Measurements from ENCODE around the gene GPRIN3.

The GPRIN3 gene

DNA sequence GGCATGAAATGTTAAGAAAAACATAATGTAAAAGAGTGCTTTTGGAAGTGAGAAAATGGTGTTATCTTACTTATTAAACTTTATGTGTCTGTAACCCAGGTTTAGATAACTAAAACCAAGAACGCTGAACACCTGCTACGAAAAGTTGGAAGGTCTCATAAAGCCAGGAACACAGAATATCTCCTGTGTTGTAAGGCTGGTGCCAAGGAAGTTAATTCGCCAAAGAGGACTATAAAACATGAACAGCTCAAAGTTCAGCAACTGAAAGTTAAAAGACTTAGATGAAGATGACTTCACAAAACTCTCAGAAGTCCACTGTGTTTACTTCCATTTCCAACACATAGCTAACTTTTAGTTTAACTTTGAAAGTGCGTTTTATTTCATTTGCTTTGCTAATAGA, 54.3 kb downstream of the GPRIN3 start:
- DNase-seq: no peak

DNA sequence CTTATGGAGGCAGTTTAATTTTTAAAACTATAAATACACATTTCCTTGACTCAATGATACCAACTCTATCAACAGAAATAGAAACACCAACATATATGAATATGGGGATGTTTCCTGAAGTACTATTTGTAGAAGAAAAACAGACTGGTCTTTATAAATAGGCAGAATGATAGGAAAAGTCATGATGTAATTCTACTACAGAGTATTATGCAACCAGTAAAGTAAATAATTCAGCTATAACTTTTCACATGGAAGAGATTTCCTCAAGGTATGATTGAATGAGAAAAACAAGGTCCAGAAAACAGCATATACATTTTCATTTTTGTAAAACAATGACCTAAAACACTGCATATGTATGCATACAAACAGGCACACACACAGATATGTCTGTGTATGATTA, 56.2 kb downstream of the GPRIN3 start:
- DNase-seq: no peak

DNA sequence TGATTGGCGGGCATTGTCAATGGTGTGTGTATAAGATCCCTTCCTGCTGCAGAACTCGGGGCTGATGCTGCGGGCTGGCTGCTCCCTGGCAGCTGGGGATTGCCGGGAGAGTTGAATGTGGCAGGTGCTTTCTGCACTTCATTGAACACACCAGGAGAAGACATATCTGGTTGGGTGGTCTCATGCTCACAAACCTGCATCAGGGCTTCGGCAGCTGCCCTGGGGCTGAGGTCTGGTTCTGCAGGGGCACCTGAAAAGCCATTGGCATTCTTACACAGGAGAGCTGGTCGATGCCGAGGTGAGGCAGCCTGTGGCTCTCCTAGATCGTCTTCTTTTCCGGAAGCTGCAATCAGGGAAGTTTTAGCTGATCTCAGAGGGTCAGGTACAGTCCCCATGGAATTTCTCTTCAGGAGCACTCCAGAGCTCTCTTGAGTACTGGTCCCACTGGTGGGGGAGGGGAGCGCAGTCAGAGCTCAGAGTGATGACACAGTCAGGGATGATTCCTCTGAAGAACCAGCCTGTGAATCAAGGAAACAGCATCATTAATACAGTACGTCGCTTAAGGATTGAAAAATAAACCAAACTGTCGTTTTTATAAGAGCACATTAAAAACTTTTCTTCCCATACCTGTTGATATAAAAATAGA, 57.8 kb downstream of the GPRIN3 start:
- no peak for DNase-seq

DNA sequence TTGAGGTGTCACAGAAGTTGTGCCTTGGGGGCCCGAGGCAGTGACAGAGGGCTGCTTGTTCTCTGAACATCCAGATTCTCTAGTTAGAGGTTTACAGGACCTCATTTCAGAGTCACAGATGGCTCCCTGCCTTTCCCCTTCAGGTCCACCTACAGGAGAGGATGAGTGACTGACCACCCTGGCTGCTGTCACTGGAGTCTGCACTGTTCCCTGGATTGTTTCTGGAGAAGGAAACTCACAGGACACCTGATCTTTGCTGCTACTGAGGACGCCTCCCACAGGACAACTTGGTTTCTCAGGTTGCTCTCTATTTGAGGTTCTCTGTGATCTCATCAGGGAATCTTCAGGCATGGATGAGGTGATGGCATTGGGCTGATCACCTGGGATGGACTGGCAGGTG, 58.3 kb downstream of the GPRIN3 start:
- no peak for DNase-seq

DNA sequence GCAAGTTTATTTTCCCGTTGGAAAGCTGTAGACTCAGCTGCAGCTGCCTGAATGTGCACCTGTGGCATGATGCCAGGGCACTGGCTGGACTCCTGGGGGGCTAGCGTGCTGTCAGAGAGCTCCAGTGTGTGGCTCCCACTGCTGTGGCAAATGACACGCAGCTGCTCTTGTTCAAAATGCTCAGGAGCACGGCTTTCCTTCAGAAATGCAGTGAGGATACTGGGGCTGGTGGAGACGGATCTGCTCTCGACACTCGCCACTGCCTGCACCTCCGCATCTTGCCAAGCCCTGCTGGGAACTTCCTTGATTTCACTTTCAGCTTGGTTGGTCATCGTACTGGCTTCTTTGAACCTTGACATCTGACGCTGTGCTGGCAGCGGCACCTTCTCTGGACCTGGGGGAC, 58.7 kb downstream of the GPRIN3 start:
- no peak for DNase-seq

DNA sequence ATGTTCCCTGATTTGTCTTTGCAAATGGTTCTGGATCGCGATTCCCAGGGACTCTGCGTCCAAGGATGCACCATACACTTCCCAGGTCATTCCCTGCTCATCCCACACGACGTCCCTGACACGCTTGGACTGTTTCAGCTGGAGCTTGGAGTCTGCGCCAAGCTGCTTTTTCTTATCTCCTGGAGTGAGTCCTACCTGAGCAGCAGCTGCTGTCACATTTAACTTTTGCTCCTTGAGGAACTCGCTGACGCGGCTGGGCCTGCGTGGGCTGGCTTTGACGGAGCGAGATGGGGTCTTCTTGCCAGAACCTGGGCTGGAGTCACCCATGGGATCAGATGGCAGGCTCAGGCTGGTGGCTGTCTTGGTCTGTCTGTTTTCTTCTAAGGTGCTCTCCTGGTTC, 59.6 kb downstream of the GPRIN3 start:
- DNase-seq: no peak

DNA sequence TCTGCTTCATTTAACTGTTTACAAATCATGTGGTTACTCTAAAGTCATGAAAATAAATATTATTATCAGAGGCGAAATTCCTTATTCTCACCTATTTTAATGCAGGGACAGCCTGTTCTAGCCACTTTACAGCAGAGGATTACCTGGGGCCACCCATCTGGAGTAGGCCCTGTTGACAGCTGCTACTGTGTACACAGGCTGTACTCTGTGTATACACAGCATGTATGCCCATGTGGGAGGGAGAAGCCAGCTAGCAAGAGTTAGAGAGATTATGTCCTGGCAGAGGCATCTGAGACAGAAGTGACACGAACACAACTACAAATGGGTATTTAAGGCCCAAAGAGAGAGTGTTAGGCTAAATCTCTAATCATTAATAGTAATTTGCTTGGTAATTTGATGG, 62.1 kb downstream of the GPRIN3 start:
- no peak for DNase-seq

DNA sequence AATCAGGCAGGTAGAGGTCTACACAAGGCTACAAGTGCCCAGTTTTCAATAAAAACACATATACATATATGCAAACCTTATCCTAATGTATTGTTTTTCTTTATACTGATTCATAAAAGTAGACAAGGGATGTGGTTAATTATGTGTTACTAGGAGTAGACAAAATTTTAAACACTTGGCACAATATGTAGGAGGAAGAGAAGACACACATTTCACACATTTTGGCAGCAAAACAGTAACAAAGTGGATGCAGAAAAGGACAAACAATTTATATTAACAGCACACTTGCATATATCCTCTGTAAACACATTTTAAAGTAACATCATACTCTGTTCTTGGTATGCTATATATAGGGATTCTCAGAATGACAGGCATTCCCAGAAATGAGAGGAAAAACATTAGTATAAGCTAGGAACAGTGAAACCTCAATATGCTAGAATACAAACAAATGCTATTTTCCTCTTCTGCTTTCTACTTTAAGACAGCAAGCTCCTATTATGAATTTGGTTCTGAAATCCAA, 63.8 kb downstream of the GPRIN3 start:
- no peak for DNase-seq

DNA sequence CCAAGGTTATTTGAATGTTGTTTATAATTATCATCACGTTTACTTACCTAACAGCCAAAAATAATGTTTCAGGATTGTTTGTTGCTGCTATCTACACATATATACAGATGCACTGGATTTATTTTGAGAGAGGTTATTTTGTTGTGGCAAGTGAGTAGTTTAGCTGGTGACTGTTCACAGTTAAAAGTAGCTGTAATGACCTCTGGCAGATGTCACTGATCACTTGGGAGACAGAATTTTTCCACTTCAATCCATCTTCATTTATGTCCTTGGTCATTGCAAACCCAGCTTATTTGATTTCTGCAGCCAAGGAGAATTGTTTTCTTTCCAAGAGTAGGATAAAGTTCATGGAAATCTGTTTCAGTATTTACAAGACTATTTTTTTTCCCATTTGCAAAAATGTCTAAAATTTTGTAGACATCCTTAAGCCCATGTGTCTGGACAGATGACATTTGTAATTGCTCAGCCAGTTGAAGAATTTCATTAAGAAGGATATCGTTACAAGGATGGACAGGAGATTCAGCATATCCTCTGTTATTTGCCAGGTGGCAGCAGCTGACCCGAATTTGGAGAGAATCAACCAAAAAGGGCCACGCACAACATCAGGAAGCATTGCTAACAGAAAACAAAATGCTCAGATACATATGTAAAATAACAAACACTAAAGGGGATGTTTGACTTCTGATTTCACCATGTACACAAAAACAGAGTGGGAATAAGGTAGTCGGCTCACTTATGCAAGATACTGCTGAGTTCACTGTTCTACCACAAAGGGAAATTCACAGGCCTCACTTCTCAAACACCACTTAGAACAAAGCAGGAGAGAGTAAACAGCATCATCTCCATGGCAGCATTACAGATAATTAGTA, 64.5 kb downstream of the GPRIN3 start:
- no peak for DNase-seq

DNA sequence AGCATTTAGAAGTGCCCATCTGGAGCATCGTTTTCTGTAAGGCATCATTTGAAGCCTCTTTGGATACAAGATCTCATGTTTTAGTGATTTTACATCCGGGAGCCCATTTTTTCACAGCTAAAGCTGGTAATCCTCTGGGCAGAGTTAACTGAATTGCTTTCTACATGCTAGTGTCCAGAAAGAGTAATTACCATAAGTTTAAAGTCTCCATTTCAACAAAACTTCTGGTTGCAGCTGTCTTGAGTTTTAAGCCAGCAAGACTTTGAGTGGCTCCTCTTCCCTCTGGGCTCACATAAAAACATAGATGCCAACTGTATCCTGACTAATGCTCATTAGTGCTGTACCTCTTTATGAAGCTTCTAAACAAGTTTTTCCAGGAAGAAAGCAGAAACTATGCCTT, 65.4 kb downstream of the GPRIN3 start:
- no peak for DNase-seq

DNA sequence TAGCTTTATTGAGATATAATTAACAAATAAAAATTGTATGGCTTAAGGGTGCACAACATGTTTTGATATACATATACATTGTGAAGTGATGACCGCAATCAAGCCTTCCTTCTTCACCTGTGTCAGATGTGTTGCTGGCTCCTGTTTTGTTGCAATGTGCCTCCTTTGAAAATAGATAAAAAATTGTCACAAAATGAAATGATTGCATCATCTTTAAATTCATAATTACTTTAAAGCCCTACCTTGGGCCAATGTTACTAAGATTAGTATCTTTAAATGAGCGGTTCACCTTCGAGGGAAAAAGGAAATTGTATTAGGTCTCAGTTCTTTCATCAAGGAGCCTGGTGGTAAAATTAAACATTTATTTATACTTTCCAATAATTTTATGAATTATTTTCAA, 77.3 kb downstream of the GPRIN3 start:
- DNase-seq: no peak

DNA sequence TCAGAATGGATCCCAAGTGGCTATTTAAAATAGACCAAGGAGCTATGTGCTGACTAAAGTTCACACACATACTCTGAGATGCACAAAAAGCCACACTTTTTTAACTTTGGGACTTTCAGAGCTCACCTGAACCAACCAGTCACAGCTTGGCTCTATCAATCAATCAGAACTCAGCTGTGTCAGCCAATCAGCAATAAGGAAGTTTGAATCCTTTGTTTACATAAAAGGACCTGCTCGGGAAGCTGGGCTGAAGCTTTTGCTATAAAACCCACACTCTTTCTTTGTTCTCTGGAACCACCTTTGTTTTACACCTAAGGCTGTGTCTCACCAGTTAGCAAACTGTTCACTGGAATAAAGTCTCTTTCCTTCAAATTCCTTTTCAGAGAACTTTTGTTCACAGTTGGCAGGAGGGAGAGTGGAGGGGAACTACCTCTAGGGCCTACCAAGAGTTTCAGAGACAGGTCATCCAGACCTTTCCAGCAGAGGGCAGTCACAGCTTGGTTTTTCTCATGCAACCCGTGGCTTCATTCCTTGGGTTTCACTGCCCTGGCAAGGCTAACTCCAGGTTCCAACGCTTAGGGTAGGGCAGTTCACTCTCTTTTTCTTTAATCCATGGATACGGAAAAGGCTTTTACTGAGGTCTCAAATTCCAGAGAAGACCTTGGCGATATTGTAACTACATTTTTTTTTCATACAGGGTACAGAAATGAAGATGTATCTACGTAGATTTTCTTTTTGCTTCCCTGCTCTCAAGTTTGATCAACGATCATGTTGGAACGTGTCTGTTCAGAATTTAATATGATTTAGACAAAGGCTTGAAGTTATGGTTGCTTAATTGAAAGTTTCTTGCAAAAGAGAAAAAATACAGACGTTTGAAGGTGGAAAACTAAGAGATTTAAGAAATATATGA, 80.7 kb downstream of the GPRIN3 start:
- peak; percentile 80 for DNase-seq

DNA sequence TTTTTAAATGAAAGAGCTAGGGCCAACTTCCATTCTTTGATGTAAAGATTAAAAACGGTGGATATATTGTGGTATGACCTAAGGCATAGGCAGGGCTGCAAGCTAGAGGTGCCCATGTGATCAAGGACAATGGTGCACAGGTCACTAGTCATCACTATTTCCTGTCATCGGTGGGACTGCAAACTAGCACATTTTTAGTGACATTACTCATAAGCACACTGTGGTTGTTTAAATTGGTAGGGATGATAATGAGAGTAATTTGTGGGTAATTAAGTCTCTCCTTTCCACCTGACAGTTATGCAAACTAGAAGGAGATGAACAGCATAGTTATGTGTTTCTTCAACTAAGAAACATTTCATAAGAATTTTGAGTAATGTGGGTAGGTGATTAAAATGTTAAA, 85.4 kb downstream of the GPRIN3 start:
- no peak for DNase-seq

DNA sequence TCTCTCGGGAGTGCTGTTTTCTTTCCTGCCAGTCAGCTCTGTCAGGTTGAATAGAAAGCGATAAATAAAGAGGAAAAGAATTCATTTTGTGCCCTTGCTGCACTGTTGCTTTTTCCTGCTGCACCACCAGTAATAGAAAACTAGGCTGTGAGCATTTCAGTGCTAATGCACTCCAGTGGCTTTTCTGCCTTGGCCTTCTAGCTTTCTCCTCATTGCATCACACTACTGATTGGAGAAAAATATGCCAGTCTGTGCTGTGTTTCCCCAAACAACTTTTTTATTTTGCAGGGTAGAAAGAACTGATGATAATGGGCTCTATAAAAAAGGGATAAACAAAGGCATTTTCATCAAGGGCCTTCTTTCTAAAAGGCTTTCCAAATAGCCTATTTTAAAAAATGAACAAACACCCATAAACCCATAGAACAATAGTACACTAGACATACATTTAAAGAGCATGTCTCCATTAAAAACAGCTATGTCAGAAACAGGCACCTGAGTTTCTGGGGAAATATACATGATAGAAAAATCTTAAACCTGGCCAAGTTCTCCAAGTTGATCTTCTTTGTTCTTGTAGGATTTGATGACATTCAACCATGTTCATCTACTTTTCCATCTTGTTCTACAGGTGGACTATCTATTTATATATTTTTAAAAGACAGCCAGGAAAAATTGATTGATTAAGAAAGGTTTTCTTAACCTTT, 86.3 kb downstream of the GPRIN3 start:
- DNase-seq: no peak

DNA sequence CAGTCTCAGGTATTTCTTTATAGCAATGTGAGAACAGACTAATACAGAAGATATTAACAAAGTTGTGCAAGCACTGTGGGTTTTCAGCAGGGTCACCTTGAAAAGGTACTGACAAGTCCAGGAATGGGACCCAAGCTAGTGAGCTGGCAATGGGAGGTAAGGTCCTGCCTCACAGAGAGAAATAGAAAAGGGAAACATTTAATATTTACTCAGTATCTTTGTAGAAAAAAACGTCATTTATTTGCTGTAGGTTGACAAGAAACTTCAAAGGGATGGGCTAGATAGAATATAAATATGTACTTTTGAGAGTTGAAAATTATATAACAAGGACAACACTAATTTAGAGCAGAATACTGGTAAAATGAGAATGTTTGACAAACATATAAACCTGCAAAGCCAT, 89.0 kb downstream of the GPRIN3 start:
- DNase-seq: no peak

DNA sequence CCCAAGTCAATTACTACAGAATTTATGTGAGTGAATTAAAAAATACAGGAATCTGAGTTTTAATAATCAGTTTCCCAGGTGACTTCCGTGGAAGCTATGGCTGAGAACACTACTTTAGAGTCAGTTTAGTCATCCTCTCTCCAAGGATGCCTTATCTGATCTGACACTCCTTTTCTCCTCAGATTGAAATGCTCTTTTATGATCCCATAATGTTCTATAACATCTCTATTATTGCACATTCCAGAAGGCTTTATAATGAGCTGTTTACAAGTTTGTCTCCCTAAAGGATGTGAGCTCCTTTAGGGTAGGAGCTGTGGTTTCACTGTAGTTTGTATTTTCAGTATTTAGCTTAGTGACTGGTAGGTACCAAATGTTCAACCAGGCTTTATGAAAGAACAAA, 90.0 kb downstream of the GPRIN3 start:
- DNase-seq: no peak

DNA sequence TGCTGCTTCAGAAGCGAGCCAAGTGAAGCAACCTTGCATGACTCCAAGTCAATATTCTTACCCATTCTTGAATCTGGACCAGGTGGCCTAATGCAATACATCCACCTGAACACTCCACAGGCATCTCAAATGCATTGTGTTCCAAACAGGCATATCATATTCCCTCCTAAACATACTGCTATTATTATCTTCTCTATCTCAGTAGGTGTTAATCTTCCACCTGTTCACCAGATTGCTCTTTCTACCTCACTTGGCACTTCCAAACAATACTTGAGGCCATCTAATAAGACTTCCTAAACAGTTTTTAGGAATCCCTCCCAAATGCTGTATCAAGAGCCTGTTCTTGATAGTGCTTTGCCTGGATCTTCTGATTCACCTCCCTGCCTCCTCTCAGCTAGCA, 90.7 kb downstream of the GPRIN3 start:
- DNase-seq: no peak

DNA sequence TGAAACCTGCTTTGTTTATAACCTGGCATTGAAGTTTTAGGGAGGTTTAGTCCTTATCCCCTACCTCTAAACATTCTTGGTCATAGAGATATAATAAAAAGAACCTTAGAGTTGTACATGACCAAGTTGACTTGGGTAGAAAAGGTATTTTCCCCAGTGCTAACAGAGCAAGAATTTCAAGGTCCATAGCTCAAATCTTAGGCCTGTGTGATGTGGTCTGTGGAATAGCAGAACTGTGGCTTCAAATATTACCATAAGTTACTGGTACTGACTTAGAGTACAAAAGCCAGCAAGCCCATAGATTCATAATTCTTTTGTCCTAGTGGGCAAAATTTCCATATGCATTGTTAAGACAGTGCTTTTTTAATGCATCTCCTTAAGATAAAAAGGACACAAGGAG, 91.2 kb downstream of the GPRIN3 start:
- no peak for DNase-seq

DNA sequence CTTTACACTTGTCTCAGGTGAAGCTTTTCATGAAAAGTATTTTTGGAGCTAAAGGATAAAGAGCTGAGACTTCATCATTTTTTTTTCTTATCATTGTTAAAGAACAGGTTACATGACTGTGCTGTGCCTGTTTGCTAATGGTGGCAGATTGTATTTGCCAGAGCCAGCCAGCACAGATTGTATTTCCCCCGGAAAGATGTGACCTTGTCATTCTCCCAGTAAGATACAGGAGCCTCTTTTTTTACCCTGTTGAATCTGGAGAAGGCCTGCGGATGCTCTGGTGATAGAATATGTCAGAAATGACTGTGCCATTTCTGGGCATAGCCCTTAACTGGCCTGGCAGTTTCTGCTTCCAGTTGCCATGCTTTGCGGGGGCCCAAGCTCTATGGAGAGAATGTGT, 91.9 kb downstream of the GPRIN3 start:
- DNase-seq: no peak

DNA sequence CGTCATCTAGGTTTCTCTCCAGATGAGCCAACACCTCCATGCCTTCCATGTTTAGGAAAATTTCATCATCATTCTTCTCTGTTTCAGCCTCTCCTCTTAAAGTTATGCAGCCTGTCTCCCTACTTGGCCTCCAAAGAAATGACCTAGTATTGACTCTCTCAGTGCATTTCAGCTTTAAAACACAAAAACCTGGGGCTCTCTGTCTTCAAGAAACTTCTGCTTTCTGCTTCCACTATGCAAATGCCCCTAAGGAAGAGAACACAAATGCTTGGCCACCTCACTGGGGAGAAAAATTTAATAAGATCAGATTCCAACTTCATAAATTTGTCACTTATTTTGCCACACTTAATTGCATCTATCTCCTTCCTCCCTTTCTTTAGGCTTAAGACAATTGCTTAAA, 93.3 kb downstream of the GPRIN3 start:
- no peak for DNase-seq

DNA sequence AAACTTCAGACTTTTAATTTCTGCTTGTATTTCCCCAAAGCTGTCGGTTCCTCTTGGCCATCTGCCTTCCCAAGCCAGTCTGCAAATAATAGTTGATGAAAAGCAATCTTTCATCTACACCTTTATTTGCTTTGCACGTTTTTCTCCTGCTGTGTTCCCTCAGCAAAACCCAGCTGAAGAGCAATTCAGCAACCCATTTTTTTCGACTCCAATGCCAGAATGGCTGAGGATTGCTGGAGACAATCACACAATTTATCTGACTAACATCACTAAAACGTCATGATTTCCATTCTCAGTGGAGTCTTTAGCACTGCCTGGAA, 94.3 kb downstream of the GPRIN3 start:
- DNase-seq: no peak

DNA sequence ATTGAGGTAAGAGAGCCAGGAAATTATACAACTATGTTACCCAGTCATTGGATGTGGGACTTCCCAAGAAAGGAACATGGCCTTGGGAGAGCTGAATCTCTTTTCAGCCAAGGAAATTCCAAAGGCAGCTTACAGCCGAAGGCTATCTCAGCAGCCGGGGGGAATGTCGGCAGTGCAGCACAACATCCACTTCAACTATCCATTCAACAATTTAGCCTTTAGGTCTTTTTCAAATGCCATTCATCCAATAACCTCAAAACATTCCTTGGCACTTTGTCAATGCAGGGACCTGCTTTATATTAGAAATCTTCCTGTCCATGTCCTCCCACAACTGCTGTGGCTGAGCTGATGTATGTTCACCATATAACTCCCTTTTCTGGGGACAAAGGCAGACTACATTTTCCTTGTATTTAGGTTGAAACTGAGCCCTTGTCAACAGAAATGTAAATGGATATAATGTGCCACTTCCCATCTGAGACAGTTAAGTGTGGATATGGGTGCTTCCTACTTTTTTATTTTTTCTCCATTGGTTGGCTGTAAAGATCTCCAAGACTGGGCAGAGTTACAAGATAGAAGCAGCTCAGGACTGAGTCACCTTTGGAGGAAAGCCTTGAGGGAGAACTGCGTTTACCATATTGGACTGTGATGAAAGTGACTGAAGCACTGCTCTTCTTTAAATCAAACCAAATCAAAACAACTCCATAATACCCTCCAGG, 94.8 kb downstream of the GPRIN3 start:
- no peak for DNase-seq
